GM18861 (cell line): ENCODE results near the gene KCP.
"Not testable (repeated sequence)": the region's sequence is repeated elsewhere in the genome, so short reads cannot be mapped to it uniquely, and the experiment has no call there.

Source experiments
- ATAC-seq: cut with Tn5 transposase; IDR thresholded peaks from one replicate; pipeline ENCODE4 v1.9.1; 2021; ENCODE audit not compliant: unreplicated experiment

Gene KCP

DNA sequence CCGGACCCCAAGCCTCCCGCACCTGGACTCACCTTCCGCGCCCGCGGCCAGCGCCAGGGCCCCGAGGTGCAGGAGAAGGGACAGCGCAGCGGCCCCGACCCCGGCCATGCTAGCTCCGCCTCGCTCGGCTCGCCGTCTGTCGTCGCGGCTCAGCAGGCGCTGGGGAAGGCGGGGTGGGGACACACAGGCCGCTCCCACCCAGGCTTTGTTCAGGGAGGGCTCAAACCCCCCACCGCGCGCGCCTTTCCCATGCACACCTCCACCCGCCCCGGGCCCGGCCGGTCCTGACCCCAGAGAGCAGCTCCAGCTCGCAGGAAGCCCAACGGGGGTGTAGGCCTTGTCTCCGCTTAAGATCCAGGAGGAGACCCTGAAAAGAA lies at the start of gene KCP:
Gene KCP (minus strand): TSS at position 141 of the 377 bp plus-strand sequence. CDS start 33 bp downstream, at position 108.
- no peak for ATAC-seq

DNA sequence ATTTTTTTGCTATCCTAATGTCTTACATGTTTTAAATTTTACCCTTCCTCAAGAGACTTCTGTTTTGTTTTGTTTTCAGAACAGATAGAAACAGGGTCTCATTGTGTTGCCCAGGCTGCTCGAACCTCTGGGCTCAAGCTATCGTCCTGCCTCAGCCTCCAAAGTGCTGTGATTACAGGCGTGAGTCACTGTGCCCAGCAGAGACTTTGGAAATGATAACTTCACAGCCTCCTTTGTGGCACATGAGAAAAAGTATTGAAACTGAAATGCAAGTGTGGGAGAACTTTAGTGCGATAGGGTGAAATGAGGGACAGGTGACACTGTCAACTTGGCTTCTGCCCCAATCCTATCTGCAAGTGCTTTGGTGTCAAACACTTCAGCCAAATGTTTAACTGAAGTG lies 48.8 kb upstream of the KCP start:
- no peak for ATAC-seq

DNA sequence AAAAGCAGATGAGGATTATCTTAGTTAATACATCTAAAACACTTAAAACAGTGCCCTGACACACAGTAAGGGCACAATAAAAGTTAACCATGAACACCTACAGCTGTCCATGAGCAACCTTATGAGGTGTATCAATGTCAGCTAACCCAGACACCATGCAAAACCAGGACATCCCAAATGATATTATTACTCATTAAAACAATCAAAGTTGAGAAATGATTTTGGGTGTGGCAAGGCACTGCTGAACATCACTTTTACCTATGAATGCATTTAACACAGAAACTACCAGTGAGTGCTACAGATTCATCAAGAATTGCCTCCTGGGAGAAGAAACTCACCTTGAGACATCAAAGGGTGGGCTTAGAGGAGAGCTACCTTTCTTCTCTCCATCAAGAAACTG lies 45.5 kb upstream of the KCP start:
- no peak for ATAC-seq

DNA sequence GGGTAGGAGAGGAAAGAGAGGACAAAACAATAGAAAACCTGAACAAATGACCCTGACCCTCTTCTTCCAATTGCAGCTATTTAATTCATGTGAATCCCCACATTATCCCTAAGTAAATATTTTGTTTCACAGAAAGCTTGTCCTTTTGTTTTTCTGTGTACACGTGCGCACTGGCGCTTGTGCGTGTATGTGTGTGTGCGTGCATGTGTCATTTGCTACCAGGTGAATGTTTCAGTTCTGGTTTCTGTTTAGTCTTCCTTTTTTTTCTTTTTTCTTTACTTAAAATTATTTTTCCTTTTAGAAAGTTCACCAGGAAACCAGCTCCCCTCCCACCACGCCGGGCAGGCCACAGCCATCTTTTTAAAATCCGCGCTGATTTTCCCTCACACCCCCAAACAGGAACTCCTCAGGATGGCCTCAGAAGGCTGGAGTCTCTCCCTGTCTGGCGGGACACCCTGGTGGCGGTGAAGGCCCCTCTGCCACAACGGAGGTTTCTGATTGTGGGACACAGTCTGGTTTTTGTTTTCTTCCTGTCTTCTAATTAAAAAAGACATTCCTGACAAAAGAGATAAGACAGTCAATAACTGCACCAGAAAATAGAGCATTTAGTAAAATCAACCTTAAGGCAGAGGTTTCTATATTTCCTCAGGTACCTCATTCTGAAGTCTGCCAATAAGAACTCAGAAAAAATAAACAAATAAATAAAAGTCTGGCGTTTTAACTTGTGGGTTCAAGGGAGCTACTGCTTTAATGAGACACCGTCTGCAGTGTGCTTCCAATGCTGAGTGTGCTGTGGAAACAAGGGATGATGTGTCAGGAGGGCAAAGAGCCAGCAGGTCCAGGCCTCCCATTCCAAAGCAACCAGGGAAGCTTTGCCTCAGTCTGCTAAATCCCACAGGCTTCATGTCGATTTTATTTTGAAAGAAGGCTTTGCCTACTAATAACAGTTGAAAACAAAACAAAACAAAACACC lies 44.6 kb upstream of the KCP start:
- peak; percentile 41 for ATAC-seq

DNA sequence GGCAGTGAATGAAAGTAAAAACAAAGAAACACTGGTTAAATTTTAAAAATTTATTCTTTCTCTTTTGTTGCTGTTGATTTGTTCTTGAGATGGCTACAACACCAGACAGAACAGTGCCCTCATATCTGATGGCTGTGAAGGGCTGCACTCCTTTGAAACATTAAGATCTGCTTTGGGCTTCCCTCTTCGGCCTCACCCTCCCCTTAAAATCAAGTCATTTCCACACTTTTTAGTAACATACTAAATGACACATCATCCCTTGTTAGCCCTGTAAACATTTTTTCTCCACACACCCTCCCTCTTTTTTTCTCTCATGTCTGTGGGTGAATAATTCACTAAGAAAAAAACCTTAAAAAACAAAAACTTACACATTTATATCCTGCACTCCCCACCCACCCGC lies 43.6 kb upstream of the KCP start:
- ATAC-seq = no peak

DNA sequence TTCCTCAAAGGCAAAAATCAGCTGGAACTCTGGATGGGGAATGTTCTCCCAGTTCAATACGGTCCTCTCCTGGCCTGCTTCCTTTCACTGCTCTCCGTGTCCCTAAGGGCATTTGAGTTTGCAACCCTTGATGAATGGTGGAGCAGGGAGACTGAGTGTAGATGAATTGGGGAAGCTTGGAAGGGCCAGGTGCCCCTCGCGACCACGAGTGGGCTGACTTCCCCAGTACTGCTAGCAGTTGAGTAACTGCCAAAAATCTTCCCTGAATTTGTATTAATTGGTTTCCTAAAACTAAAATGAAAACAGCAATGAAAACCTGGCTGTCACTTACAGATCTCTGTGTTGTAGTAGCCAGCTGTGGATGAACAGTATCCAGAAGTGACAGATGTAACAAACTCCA lies 40.8 kb upstream of the KCP start:
- ATAC-seq = no peak

DNA sequence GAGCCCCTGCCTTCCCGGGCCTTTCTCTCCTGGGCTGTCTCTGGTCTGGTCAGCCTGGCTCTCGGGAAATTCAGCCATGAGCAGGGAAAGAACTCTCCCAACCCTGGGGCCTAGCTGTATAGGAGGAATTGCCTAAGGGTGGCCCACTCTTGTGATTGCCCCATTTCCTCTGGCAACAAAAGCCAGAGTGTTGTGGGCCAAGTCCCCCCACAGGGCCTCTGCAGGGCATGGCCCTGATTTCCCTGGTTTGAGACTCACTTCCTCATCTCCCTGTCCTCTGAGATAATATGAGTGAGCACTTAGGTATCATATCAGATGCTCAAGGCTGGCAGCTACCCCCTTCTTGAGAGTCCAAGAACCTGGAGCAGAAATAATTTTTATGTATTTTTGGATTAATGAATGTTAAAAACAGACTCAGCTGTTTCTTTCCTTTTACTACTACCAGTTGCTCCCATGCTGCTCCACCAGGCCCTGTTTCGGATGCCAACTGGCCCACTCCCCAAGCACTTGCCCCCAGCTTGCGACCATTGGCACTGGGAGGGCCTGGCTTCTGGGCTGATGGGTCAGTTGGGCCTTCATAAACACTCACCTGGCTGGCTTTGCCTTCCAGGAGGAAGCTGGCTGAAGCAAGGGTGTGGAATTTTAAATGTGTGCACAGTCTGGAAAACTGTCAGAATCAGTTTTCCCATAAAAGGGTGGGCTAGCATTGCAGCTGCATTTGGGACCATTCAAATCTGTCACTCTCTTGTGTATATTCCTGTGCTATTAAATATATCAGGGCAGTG lies 38.7 kb upstream of the KCP start:
- ATAC-seq = no peak

DNA sequence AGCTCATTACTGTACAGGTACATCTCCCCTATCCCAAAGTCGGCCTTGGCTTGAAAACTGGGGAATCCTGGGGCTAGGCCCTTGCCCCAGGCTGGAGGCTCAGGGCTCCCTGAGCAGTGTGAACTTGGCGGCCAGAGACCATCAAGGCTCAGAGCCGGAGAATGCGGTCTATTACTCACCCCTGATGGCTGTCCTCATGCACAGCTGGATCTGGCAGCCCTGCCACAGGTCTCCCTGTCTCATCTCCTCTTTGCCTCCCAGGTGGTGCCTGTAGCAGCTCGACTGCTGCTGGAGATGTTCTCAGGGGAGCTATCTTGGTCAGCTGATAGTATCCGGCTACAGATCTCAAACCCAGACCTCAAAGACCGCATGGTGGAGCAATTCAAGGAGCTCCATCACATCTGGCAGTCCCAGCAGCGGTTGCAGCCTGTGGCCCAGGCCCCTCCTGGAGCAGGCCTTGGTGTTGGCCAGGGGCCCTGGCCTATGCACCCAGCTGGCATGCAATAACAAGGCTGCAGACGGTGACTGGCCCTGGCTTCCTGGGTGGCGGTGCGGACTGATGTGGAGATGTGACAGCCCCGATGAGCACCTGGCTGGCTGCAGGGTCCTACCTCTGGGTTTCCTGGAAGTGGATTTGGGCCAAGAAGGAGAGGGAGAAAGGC lies 37.9 kb upstream of the KCP start:
- no peak for ATAC-seq

DNA sequence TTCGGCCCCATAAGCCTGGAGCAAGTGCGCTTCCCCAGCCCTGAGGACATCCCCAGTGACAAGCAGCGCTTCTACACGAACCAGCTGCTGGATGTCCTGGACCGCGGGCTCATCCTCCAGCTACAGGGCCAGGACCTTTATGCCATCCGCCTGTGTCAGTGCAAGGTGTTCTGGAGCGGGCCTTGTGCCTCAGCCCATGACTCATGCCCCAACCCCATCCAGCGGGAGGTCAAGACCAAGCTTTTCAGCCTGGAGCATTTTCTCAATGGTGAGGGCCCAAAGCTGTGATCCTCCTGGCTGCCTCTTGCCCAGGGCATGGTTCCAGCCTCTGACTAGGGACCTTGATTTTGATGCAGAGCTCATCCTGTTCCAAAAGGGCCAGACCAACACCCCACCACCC lies 37.3 kb upstream of the KCP start:
- ATAC-seq = no peak

DNA sequence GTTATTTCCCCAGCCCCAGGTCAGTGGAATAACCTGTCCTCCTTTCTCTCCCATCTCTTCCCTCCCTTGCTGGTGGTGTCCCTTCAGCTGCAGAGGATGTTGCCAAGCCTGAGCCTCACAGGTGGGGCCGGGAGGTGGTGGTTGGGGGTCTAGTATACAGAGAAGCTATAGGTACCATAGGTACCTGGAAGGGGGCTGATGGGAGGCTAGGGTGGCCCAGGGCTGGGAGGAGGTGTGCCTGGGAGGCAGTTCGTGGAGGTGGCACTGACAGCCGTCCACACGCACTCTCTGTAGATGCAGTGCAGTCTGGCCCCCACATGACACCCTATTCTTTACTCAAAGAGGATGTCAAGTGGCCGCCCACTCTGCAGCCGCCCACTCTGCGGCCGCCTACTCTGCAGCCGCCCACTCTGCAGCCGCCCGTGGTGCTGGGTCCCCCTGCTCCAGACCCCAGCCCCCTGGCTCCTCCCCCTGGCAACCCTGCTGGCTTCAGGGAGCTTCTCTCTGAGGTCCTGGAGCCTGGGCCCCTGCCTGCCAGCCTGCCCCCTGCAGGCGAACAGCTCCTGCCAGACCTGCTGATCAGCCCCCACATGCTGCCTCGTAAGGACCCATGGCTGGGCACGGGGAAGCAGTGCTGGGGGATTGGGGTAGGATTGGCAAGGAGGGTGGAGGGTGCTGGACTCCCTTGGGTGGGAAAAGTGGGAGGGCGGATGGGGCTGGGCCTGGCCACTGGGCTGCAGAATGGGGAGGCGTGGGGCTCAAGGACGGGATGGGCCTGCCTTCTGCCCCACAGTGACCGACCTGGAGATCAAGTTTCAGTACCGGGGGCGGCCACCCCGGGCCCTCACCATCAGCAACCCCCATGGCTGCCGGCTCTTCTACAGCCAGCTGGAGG lies 36.7 kb upstream of the KCP start:
- ATAC-seq = no peak

DNA sequence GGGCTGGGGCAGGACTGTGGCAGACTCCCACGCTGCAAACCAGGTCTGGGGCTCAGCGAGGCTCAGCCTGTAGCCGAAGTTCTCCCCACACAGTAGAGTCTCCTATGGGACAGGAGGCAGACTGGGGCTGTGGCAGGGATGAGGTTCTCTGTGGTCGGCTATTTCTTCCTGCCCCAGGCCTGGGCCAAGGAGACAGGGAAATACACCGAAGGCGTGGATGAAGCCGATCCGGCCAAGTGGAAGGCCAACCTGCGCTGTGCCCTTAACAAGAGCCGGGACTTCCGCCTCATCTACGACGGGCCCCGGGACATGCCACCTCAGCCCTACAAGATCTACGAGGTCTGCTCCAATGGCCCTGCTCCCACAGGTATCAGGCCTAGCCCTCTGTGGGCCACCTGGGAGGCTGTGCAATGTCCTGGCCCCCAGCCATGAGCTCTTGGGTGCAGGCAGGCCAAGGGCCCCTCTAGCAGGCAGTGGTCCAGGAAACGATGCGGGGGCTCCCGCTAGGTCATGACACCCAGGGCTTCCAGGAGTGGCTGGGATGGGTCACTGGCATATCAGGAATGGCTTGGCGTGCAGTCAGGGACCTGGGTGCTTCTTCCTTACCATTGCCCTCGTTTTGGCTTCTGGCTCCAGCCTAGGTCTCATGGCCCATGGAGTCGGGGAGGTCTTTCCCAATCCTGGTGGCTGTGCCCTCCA lies 35.3 kb upstream of the KCP start:
- ATAC-seq = no peak

DNA sequence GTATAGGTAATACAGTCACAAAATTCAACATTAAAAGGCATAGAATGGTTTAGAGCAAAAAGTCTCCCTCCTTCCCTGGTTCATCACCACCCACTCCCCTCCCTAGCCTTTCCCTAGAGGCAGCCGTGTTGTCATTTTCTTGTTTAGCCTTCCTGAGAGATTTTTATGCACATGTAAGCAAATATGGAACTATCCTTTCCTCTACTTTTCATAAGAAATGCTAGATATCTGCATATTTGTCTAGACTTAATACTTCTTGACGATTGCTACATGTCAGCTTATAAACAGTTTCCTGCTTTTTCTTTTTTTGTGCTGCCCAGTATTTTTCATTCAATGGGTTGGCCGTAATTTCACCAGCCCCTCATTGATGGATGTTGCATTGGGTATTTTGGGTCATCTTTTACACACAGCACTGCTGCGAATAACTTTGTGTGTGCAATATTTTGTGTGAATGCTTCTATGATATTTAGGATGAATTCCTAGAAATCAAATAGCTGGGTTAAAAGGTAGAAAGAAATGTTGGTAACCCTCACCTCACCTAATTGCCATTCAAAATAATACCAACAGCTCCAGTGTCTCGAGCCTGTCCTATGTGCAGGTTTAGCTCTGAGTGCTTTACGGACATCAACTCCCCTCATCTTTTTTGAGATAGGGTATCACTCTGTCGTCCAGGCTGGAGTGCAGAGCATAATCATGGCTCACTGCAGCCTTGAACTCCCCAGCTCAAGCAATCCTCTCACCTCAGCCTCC lies 34.2 kb upstream of the KCP start:
- no peak for ATAC-seq

DNA sequence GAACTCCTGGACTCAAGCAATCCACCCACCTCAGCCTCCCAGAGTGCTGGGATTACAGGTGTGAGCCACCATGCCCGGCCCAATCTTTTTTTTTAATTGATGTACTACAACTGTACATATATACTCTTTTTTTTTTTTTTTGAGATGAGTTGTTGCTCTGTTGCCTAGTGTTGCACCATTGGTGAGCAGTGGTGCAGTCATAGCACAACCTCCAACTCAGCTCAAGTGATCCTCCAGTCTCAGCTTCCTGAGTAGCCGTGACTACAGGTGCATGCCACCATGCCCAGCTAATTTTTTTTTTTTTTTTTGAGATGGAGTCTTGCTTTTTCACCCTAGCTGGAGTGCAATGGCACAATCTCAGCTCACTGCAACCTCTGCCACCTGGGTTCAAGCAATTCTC lies 32.7 kb upstream of the KCP start:
- ATAC-seq = not testable (repeated sequence)

DNA sequence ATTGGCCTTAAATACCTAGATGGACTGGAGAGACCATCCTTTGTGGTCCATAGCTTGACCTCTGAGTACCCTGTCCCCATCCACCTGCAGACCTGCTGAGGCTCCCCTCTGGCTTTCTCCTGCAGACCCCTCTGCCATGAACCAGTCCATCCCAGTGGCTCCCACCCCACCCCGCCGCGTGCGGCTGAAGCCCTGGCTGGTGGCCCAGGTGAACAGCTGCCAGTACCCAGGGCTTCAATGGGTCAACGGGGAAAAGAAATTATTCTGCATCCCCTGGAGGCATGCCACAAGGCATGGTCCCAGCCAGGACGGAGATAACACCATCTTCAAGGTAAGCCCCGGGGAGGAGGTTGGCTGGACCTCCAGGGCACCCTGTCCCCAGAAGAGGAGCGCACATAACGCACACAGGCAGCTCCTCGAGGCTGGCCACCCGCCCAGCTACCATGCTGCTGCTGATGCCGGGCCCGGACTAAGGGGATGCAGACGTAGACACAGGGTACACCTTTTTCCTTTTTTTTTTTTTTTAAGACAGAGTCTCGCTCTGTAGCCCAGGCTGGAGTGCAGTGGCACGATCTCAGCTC lies 31.5 kb upstream of the KCP start:
- ATAC-seq = no peak

DNA sequence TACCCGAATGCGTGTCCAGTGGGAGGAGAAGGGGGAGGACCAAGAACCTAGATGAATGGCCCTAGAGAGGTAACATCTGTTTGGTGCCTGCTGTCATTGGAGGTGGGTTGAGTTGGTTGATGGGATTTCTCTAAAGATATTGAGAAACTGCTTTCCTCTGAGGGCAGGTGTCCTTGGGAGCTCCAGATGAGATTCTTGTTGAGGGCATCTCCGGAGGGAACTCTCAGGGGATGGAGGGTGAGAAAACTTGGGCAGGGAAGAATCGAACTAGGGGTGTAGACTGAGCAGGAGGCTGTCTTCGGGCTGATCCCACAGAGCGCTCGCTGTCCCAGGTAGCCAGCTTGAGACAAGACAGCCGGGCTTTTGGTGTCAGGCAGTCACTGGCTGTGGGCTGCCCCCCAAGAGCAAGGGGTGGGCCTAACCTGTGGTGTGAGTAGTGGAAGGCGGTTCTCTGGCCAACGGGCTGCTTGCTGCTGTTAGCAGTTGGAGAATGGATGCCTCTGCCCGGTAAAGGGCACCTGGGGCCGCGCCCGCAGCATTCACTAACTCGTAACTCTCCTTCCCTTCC lies 30.9 kb upstream of the KCP start:
- ATAC-seq = no peak

DNA sequence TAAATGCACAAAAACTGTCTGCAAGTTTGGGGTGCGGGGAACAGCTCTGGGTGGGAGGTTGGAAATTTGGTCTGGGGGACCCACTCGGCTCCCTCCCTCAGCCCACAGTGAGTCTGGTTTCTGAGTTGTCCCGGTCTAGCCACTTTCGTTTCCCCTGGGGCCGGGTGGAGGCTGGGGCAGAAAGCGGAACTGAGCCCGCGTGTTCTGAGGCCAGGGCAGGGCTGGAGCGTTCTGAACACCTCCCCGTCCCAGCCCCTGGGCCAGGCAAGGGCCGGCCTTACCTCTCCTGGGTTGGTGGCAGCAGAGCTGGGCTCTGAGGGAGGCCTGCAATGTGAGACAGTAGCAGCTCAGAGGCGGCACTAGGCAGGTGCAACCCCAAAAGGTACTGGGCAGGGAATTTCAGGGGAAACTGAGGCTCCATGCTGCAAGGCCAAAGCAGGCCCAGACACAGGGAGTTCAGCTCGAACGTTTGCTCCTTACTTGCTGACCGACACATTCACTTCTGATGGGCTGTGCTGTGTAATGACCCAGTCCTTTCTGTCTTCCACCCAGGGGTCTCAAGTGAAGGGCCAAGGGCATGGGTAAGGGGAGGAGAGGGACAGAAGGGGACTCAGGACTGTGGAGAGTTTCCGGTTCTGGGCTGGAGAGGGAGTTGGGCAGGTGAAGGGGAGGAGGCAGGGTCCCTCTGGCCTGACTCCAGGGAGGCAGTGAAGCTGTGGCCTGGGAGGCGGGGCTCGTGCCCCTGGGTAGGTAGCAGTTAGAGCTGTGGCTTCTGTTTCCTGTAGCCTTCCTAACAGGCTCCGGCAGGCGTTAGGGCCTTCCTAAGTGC lies 30.2 kb upstream of the KCP start:
- ATAC-seq = peak; percentile 47

DNA sequence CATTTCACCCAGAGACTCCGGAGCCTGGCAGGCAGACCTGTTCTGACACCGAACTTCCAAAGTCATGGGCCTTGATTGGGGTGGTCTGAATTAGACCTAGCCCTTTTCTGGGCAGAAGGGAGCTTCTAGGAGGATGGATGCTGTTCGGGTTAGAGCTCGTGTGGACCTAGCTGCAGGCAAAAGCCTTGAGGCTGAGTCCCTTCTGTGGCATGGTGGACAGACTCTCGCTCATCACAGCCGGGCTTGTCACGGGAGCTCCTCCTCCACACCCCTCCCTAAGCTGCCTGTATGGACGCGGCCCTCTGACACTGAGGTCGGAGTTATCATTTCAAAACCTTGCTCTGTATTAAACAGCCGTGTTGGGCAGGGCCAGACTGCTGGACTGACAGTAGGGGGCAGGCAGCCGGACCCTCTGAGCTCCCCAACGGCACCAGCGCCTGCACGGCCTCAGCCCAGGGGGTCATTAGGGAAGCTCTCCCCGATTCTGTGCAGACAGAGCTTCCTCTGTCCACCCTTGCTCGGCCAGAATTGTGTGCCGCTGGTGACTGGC lies 29.4 kb upstream of the KCP start:
- no peak for ATAC-seq
